ENCODE data around the gene MLLT10. TPM values are rescaled to one million over a fixed set of nuclear protein-coding genes. Genes with fewer than 3 reads are reported as not detected.

Gene MLLT10
- total RNA-seq, 1 donor from 2014 or later = 53.3 TPM

DNA sequence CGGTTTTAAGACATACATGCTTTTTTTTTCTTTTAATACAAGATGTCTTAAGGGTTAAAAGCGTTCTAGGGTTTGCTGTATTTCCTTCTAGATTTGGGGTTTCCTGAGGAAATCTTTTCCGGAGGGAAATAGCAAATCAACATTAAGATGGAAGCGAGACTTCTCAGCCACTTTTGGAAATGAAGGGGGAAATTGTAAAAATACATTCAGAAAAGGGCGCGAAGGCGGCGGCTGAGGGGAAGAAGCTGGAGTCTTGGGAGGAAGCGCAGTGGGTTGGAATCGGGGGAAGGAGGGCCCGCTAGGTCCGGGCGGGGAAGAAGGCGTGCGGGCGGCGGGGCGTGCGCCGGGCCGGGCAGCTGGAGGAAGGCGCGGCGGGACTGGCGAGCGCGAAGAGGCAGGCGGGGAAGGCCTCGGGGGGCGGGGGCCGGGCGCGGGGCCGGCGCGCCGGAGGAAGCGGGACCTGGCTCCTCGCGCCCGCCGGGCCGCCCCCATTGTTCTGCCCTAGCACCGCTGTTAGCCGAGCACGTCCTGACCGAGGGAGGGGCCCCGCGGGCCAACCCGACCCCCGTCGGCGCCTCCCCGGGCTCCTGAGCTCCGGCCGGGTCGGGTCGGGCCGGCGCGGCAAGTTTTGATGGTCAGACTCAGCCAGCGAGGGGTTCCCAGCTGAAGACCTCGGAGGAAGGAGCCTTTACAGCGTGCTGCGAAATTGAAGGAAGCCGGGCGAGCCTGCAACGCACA is 7.0 kb upstream of the MLLT10 start:
- Histone ChIP-seq H3K27ac (peak overlapping the region; percentile 99), H3K4me3 (peak overlapping the region; percentile 77 to 83), H3K27me3 (no peaks in the 10 kb centered on the region), H3K36me3 (no peaks in the 10 kb centered on the region), H3K9me3 (no peaks in the 10 kb centered on the region), H3K4me1 (peaks cover 38% of the 10 kb centered on the region)
- DNase-seq (ENCODE audit: extremely low spot score in 2 of 2) = no peak
- TF ChIP-seq, protein P1, sequence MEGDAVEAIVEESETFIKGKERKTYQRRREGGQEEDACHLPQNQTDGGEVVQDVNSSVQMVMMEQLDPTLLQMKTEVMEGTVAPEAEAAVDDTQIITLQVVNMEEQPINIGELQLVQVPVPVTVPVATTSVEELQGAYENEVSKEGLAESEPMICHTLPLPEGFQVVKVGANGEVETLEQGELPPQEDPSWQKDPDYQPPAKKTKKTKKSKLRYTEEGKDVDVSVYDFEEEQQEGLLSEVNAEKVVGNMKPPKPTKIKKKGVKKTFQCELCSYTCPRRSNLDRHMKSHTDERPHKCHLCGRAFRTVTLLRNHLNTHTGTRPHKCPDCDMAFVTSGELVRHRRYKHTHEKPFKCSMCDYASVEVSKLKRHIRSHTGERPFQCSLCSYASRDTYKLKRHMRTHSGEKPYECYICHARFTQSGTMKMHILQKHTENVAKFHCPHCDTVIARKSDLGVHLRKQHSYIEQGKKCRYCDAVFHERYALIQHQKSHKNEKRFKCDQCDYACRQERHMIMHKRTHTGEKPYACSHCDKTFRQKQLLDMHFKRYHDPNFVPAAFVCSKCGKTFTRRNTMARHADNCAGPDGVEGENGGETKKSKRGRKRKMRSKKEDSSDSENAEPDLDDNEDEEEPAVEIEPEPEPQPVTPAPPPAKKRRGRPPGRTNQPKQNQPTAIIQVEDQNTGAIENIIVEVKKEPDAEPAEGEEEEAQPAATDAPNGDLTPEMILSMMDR (IDR thresholded peaks at IDR 0.05) = no peak
- TF ChIP-seq POLR2AphosphoS5 (IDR thresholded peaks at IDR 0.05; ENCODE audit: insufficient read depth in 1 of 2, low read depth in 1 of 2) = peak in 1 of 2 donors; percentile 53
- intact Hi-C loops (cut with DNase I) = no loop called here

GRCh38 chr10:21527598-21528235 is 6.3 kb upstream of the MLLT10 start:
- DNase-seq (ENCODE audit: extremely low spot score in 2 of 2) = no peak
- peaks cover 44% of the 10 kb centered on the region for H3K4me1 ChIP-seq
- intact Hi-C loops (cut with DNase I) = no loop called here
- TF ChIP-seq, protein P1 (IDR thresholded peaks at IDR 0.05) = no peak
- TF ChIP-seq POLR2AphosphoS5 (IDR thresholded peaks at IDR 0.05; ENCODE audit: insufficient read depth in 1 of 2, low read depth in 1 of 2) = peak in 1 of 2 donors; percentile 77
- H3K4me3 ChIP-seq = peak overlapping the region; percentile 77 to 83
- H3K9me3 ChIP-seq = no peaks in the 10 kb centered on the region
- peak overlapping the region; percentile 99 for H3K27ac ChIP-seq
- no peaks in the 10 kb centered on the region for H3K36me3 ChIP-seq
- H3K27me3 ChIP-seq = no peaks in the 10 kb centered on the region

DNA sequence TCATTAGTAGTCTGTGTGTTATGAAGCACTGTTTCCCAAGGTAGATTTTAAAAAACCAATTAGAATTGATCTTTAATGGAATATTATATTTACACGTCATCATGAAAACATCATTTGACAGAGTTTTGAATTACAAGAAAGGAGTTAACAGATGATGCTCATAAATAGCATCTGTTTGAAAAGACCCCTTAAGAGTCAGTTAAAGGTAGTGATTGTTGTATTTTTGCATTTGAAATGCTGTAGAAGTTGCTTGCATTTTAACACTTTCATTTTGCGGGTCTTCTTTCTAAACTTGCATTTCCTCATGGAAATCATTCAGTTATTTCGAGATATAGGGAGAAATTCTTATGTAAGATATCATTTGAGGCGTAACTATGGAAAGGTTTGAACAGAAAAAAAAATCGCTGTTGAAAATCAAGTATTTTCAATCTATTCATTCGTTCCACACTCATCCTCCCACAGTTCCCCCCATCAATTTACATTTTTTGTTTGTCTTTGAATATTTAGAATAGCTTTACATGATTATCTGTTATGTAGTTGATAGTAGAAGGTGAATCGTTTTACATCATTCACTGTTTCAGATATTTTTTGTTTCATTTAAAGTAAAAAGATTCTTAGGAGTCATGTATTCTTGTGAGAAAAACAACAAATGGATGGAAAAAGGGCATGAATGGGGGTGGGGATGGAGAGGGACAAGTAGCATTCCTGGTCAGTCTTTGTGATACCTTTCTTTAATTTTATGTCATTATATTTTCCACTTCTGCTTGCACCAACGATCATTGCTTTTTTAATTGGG is 5.6 kb upstream of the MLLT10 start:
- H3K4me3 ChIP-seq = peak overlapping the region; percentile 77 to 83
- no peaks in the 10 kb centered on the region for H3K9me3 ChIP-seq
- no peaks in the 10 kb centered on the region for H3K36me3 ChIP-seq
- no peaks in the 10 kb centered on the region for H3K27me3 ChIP-seq
- peak overlapping the region; percentile 99 for H3K27ac ChIP-seq
- H3K4me1 ChIP-seq = peaks cover 47% of the 10 kb centered on the region
- intact Hi-C loops (cut with DNase I) = loop anchor here (1.0 kb wide), 1 partner anchor 10 kb away; no protein-coding TSS in a partner anchor
- TF ChIP-seq POLR2AphosphoS5 (IDR thresholded peaks at IDR 0.05; ENCODE audit: insufficient read depth in 1 of 2, low read depth in 1 of 2) (no peak), POLR2A (IDR thresholded peaks at IDR 0.05) (no peak)
- TF ChIP-seq, protein P1 (IDR thresholded peaks at IDR 0.05) = no peak
- DNase-seq (ENCODE audit: extremely low spot score in 2 of 2) = no peak

- no peaks in the 10 kb centered on the region for H3K36me3 ChIP-seq
- intact Hi-C loops (cut with DNase I) = loop anchor here (1.0 kb wide), 1 partner anchor 11 kb away; no protein-coding TSS in a partner anchor
- H3K4me3 ChIP-seq = peak overlapping the region in 1 of 2 donors; percentile 77
- TF ChIP-seq, protein P1 (IDR thresholded peaks at IDR 0.05) = no peak
- TF ChIP-seq POLR2AphosphoS5 (IDR thresholded peaks at IDR 0.05; ENCODE audit: insufficient read depth in 1 of 2, low read depth in 1 of 2) (no peak), POLR2A (IDR thresholded peaks at IDR 0.05) (no peak)
- peaks cover 39% of the 10 kb centered on the region for H3K4me1 ChIP-seq
- no peaks in the 10 kb centered on the region for H3K27me3 ChIP-seq
- DNase-seq (ENCODE audit: extremely low spot score in 2 of 2) = no peak
- no peaks in the 10 kb centered on the region for H3K9me3 ChIP-seq
- H3K27ac ChIP-seq = peak overlapping the region; percentile 99
Observed at GRCh38 chr10:21529032-21529910, 4.8 kb upstream of the MLLT10 start.

Measured in vagina (tissue), 2 donors.